MM.1S (cell line): ENCODE measurements around the gene NFATC4.

Experiments
- DNase-seq: peaks from one replicate; pipeline ENCODE4 v3.0.0-alpha.2; 2015
- H2AFZ ChIP-seq: fragments of 300-600 bp; sonication (generic); 2 replicates; pipeline ENCODE4 v1.6.0; 2016; ENCODE audit warnings: antibody characterized with exemption, low read length
- H3F3A ChIP-seq: fragments of 300-600 bp; sonication (generic); 2 replicates; pipeline ENCODE4 v1.6.1; 2016; ENCODE audit warnings: mild to moderate bottlenecking, antibody characterized with exemption, low read length, moderate library complexity, mixed read lengths; ENCODE audit not compliant: insufficient read depth
- H3K27ac ChIP-seq: fragments of 300-600 bp; sonication (generic); 2 replicates; pipeline ENCODE4 v1.5.1; 2016; ENCODE audit warnings: mild to moderate bottlenecking, low read length
- H3K27me3 ChIP-seq: fragments of 300-600 bp; sonication (generic); replicated peaks from 2 replicates; pipeline ENCODE4 v1.6.0; 2016; ENCODE audit warnings: low read length; ENCODE audit not compliant: insufficient read depth
- H3K36me3 ChIP-seq: fragments of 300-600 bp; sonication (generic); replicated peaks from 2 replicates; pipeline ENCODE4 v1.6.1; 2016; ENCODE audit warnings: mild to moderate bottlenecking, low read length, mixed read lengths; ENCODE audit not compliant: insufficient read depth
- H3K4me1 ChIP-seq: fragments of 300-600 bp; sonication (generic); 2 replicates; pipeline ENCODE4 v1.6.1; 2016; ENCODE audit warnings: low read length, mixed read lengths
- H3K4me2 ChIP-seq: fragments of 300-600 bp; sonication (generic); 2 replicates; pipeline ENCODE4 v1.6.0; 2016; ENCODE audit warnings: low read depth, low read length
- H3K4me3 ChIP-seq: fragments of 300-600 bp; sonication (generic); 2 replicates; pipeline ENCODE4 v1.5.1; 2016; ENCODE audit warnings: low read length, mixed read lengths
- H3K79me2 ChIP-seq: fragments of 300-600 bp; sonication (generic); 2 replicates; pipeline ENCODE4 v1.6.1; 2016; ENCODE audit warnings: mixed run types, low read length, mixed read lengths
- H3K9ac ChIP-seq: fragments of 300-600 bp; sonication (generic); 2 replicates; pipeline ENCODE4 v1.6.1; 2016; ENCODE audit warnings: low read length, mixed read lengths
- H3K9me2 ChIP-seq: fragments of 300-600 bp; sonication (generic); replicated peaks from 2 replicates; pipeline ENCODE4 v1.6.1; 2016; ENCODE audit warnings: mild to moderate bottlenecking, low read length, mixed read lengths; ENCODE audit not compliant: insufficient read depth
- H3K9me3 ChIP-seq: fragments of 300-600 bp; sonication (generic); replicated peaks from 2 replicates; pipeline ENCODE4 v1.6.1; 2016; ENCODE audit warnings: mild to moderate bottlenecking, low read length, mixed read lengths; ENCODE audit not compliant: insufficient read depth
- H4K20me1 ChIP-seq: fragments of 300-600 bp; sonication (generic); 2 replicates; pipeline ENCODE4 v1.6.1; 2016; ENCODE audit warnings: mild to moderate bottlenecking, low read length, moderate library complexity, mixed read lengths; ENCODE audit not compliant: insufficient read depth
- EZH2 ChIP-seq: fragments of 300-600 bp; sonication (generic); optimal IDR thresholded peaks from 2 replicates; pipeline ENCODE3; 2017; ENCODE audit warnings: low read depth, mild to moderate bottlenecking, antibody characterized with exemption, low read length, mixed read lengths
- EZH2phosphoT487 ChIP-seq: fragments of 300-600 bp; sonication (generic); IDR thresholded peaks from 2 replicates; pipeline ENCODE4 v1.6.1; 2018; ENCODE audit warnings: antibody characterized with exemption, low read length
- TF ChIP-seq, protein P1 (sequence below): fragments of 300-600 bp; sonication (generic); IDR thresholded peaks from 2 replicates; pipeline ENCODE4 v1.5.1; 2016; ENCODE audit warnings: antibody characterized with exemption, low read length, mixed read lengths

NFATC4 gene

DNA sequence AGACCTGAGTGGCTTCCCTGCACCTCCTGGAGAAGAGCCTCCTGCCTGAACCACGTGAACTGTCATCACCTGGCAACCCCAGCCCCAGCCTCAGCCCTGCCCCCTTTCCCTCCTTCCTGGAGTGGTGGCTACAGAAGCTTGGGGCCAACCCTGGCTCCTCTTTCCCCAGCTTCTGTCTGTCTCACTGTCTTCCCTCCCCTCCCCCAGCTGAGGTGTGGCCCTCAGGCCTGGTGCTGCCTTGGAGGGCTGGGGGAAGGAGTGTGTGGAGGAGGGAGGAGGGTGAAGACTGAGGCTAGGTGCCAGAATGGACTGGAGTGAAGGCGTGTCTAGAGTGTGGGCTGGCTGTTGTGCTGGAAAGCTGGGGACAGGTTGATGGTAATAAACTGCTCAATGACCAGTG lies 9.7 kb downstream of the NFATC4 start:
- Histone ChIP-seq H3K27me3 (no peaks in the 10 kb centered on the region), H3F3A (no peaks in the 10 kb centered on the region), H3K9me2 (no peaks in the 10 kb centered on the region), H3K4me2 (no peak overlapping the region), H3K27ac (no peak overlapping the region), H3K36me3 (no peaks in the 10 kb centered on the region), H3K9me3 (no peaks in the 10 kb centered on the region), H3K4me3 (no peak overlapping the region), H2AFZ (no peak overlapping the region), H3K79me2 (no peaks in the 10 kb centered on the region), H3K9ac (no peak overlapping the region), H4K20me1 (no peaks in the 10 kb centered on the region), H3K4me1 (no peaks in the 10 kb centered on the region)
- no peak for DNase-seq
- no peak for TF ChIP-seq EZH2
- TF ChIP-seq, protein P1, sequence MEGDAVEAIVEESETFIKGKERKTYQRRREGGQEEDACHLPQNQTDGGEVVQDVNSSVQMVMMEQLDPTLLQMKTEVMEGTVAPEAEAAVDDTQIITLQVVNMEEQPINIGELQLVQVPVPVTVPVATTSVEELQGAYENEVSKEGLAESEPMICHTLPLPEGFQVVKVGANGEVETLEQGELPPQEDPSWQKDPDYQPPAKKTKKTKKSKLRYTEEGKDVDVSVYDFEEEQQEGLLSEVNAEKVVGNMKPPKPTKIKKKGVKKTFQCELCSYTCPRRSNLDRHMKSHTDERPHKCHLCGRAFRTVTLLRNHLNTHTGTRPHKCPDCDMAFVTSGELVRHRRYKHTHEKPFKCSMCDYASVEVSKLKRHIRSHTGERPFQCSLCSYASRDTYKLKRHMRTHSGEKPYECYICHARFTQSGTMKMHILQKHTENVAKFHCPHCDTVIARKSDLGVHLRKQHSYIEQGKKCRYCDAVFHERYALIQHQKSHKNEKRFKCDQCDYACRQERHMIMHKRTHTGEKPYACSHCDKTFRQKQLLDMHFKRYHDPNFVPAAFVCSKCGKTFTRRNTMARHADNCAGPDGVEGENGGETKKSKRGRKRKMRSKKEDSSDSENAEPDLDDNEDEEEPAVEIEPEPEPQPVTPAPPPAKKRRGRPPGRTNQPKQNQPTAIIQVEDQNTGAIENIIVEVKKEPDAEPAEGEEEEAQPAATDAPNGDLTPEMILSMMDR = no peak
- no peak for TF ChIP-seq EZH2phosphoT487

DNA sequence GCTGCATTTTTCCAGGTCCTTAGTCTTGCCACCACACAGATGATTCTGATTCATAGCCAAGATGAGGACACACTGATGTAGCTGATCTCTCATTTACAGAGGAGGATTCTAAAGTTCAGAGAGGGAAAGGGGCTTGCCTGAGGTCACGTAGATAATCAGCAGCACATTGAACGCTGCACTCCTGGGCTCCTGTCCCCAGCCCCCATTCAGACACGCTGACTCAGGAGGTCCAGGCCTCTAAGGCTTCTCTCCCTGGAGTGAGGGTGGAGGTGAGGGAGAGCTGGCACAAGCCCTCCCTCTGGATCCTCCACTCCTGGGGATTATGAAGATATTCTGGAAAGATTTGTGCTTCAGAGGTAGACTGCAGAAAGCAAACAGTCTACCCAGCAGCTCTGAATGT lies 10.3 kb downstream of the NFATC4 start:
- Histone ChIP-seq H3K27me3 (no peaks in the 10 kb centered on the region), H3K4me1 (no peaks in the 10 kb centered on the region), H3K9ac (no peak overlapping the region), H3K4me2 (no peak overlapping the region), H3K9me2 (no peaks in the 10 kb centered on the region), H3K4me3 (no peak overlapping the region), H2AFZ (no peak overlapping the region), H3K36me3 (no peaks in the 10 kb centered on the region), H3K79me2 (no peaks in the 10 kb centered on the region), H4K20me1 (no peaks in the 10 kb centered on the region), H3K27ac (no peak overlapping the region), H3F3A (no peaks in the 10 kb centered on the region), H3K9me3 (no peaks in the 10 kb centered on the region)
- TF ChIP-seq EZH2 (no peak), EZH2phosphoT487 (no peak)
- TF ChIP-seq, protein P1 = no peak
- no peak for DNase-seq

DNA sequence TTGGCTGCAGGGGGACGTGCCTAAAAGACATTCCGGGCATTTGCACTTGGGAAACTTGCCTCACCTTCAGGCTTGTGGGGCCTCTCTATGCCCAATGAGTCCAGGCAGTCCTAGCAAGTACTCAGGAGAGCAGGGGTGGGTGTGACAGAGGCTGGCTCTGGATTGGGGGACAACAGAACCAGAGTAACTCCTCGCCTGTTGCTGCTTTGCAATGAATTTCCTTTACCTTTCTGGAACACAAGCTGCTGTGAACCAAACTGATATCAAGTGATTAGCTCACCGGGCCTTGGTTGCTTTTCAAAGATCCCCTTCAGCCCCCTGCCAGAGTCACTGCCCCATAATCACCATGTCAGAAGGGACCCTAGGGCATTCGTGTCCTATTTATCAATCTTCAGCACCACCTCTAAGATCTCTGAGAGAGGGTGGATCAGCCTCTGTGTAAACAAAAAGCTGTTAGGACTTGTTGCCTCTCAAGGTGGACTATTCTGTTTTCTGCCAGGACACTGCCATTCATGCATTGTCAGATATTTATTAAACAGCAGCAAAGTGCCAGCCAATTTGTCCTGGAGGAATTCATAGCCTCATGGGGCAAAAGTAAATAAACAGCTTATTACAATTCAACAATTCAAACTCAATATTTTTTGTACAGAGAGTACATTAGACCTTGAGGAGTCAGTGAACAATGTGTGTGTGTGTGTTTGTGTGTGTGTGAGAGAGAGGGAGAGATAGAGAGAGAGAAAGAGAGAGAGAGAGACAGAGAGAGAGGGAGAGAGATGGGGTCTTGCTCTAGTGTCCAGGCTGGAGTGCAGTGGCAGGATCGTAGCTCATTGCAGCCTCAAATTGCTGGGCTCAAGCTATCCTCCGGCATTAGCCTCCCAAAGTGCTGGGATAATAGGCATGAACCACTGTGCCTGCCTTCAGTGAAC lies 11.3 kb downstream of the NFATC4 start:
- Histone ChIP-seq H3K79me2 (no peaks in the 10 kb centered on the region), H4K20me1 (no peaks in the 10 kb centered on the region), H3K9me2 (no peaks in the 10 kb centered on the region), H3K4me3 (no peak overlapping the region), H3K36me3 (no peaks in the 10 kb centered on the region), H3K4me1 (no peaks in the 10 kb centered on the region), H3K4me2 (no peak overlapping the region), H3K9me3 (no peaks in the 10 kb centered on the region), H3K27ac (no peak overlapping the region), H3F3A (no peaks in the 10 kb centered on the region), H3K9ac (no peak overlapping the region), H3K27me3 (no peaks in the 10 kb centered on the region), H2AFZ (no peak overlapping the region)
- no peak for TF ChIP-seq EZH2phosphoT487
- no peak for TF ChIP-seq EZH2
- DNase-seq = no peak
